Measurements from ENCODE around the gene NEIL1. TPM values are rescaled to one million over a fixed set of nuclear protein-coding genes. Genes with fewer than 3 reads are reported as not detected.
"Not testable (repeated sequence)": the region's sequence is repeated elsewhere in the genome, so short reads cannot be mapped to it uniquely, and the experiment has no call there.

The NEIL1 gene
- total and polyA plus RNA-seq, 2 of the 8 experiments (the other 6 are each of a cell fraction or from before 2014, with no cell fraction given), result 10.4 to 10.9 TPM

DNA sequence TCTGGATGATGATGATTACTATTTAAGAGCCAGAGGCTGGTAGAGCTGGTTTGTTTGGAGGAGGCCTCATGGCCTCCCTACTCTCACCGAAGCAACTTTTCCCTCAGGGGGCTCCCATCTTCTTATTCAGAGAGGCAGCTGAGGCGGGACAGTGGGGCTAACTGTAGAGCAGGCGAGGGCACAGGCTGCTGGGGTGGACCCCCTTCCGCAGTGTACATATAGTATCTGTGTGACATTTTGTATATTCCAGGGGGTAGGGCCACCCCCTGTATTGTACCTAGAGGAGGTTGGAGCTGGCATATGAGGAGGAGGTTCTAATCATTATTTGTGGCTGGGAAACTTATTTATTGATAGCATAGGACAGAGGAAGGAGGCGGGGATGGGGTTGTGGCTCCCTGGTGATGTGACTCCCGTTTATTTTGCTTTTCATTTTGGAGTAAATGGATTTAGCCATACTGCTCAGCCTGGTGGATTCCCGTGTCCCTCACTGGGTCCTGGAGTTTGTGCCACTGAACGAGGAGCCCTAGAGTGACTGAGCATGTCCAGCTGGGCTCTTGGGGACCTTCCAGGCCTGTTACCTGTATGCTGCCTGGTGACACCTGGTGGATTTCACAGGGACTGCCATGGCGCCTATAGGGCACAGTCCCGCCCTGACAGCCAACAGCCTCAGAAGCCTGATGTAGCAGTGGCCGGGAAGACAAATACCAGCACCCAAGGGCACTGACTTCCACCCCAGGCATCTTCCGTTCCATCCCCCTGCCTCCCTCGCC, 48.1 kb upstream of the NEIL1 start:
- not testable (repeated sequence) for H4K91ac ChIP-seq (replicated peaks; ENCODE audit: insufficient read length, low read length); H2AK5ac ChIP-seq (ENCODE audit: low read depth, low read length); H3K4me3 ChIP-seq (ENCODE audit: extremely low read depth in 1 of 4, insufficient read depth in 2 of 4, low read depth in 3 of 4, low read length in 4 of 4); H3K9ac ChIP-seq (replicated peaks in 1 of 4; ENCODE audit: extremely low read depth in 1 of 4, low read depth in 3 of 4, low read length in 3 of 4); H2BK5ac ChIP-seq (ENCODE audit: low read depth, low read length); H2BK20ac ChIP-seq (ENCODE audit: low read length); H2BK15ac ChIP-seq (ENCODE audit: low read length); H3K27me3 ChIP-seq (replicated peaks in 1 of 4; ENCODE audit: control insufficient read depth in 3 of 4, extremely low read depth in 1 of 4, insufficient read depth in 3 of 4, low read length in 3 of 4); H3K14ac ChIP-seq (ENCODE audit: insufficient read length); H3K56ac ChIP-seq (replicated peaks; ENCODE audit: insufficient read length, low read depth, low read length); H2AFZ ChIP-seq (ENCODE audit: low read length); H3K4me2 ChIP-seq (ENCODE audit: insufficient read depth in 1 of 2, low read depth in 2 of 2, low read length in 2 of 2); H3K79me2 ChIP-seq (ENCODE audit: control insufficient read depth in 1 of 2, insufficient read depth in 2 of 2, low read length in 2 of 2); H4K5ac ChIP-seq (ENCODE audit: insufficient read length, low read depth, low read length); H4K8ac ChIP-seq (ENCODE audit: extremely low read depth, insufficient read depth, low read length); H3K4ac ChIP-seq (replicated peaks; ENCODE audit: insufficient read length, low read depth, low read length); H3K23me2 ChIP-seq (ENCODE audit: low read depth, low read length); H3K27ac ChIP-seq (ENCODE audit: low read depth, low read length); DNase-seq (ENCODE audit: low read depth in 1 of 2, low spot score in 2 of 2); H3K79me1 ChIP-seq (ENCODE audit: low read depth, low read length); H2BK120ac ChIP-seq (replicated peaks; ENCODE audit: low read depth, low read length); H3K36me3 ChIP-seq (ENCODE audit: control insufficient read depth in 2 of 4, insufficient read depth in 4 of 4, low read length in 3 of 4); H3K4me1 ChIP-seq (replicated peaks in 1 of 4; ENCODE audit: control insufficient read depth in 3 of 4, insufficient read depth in 4 of 4, low read length in 3 of 4); H3K9me3 ChIP-seq (ENCODE audit: insufficient read depth in 2 of 2, low read depth in 1 of 2, low read length in 1 of 2); FAIRE-seq; H3K23ac ChIP-seq (ENCODE audit: insufficient read length); H2BK12ac ChIP-seq (ENCODE audit: low read depth, low read length); H3K18ac ChIP-seq (ENCODE audit: extremely low read depth, low read length); H4K20me1 ChIP-seq (replicated peaks in 1 of 2; ENCODE audit: control insufficient read depth in 1 of 2, insufficient read depth in 2 of 2, low read length in 2 of 2)
- ChIA-PET CTCF (ENCODE audit: partially characterized antibody) (interaction anchor here (0.6 to 1.8 kb wide), 3 partner anchors 10 to 269 kb away, joined by 3 to 7 read pairs (median 5); no protein-coding TSS in a partner anchor), POLR2A (ENCODE audit: partially characterized antibody) (interaction anchor here (0.6 kb wide), 1 partner anchor 355 kb away, joined by 3 read pairs; no protein-coding TSS in a partner anchor)
- 0 out of 4 replicates have a peak, but pooled peaks of 1 of the 2 experiments have one; percentile 6 for TF ChIP-seq RAD21 (IDR thresholded peaks at IDR 0.05 in 1 of 2, conservative IDR thresholded peaks at IDR 0.05 in 1 of 2; ENCODE audit: low read depth in 2 of 2, low read length in 2 of 2)
- WGBS, 2 experiments (ENCODE audit: extremely low coverage in 1 of 2, insufficient coverage in 1 of 2, insufficient read length in 1 of 2, insufficient replicate concordance in 2 of 2, low coverage in 1 of 2, low lambda C conversion rate in 2 of 2, missing lambda C conversion rate in 1 of 2), result 47% methylated on average over 5 of the region's 13 CpGs; no CpG with 5 or more reads in 1 of the 2 experiments
